Hepatocyte (in vitro differentiated cells): ENCODE measurements around the gene COL20A1. TPM values are rescaled to one million over a fixed set of nuclear protein-coding genes. Genes with fewer than 3 reads are reported as not detected.

Experiments
- DNase-seq: peaks from one replicate; pipeline ENCODE4 v3.0.0-alpha.2; 2016; ENCODE audit warnings: low spot score
- H2AFZ ChIP-seq: fragments of 200-600 bp; sonication (generic); 2 replicates; pipeline ENCODE4 v1.6.0; 2016; ENCODE audit warnings: antibody characterized with exemption, mild to moderate bottlenecking
- H3K27ac ChIP-seq: fragments of 200-600 bp; sonication (generic); 2 replicates; pipeline ENCODE4 v1.5.1; 2016; ENCODE audit warnings: mild to moderate bottlenecking
- H3K27me3 ChIP-seq: fragments of 200-600 bp; sonication (generic); 2 replicates; pipeline ENCODE4 v1.6.1; 2016
- H3K36me3 ChIP-seq: fragments of 200-600 bp; sonication (generic); replicated peaks from 2 replicates; pipeline ENCODE4 v1.5.1; 2016; ENCODE audit warnings: low read depth; ENCODE audit not compliant: insufficient read depth
- H3K4me1 ChIP-seq: fragments of 200-600 bp; sonication (generic); 2 replicates; pipeline ENCODE4 v1.5.1; 2016; ENCODE audit warnings: mild to moderate bottlenecking, moderate library complexity; ENCODE audit not compliant: insufficient read depth
- H3K4me2 ChIP-seq: fragments of 200-600 bp; sonication (generic); 2 replicates; pipeline ENCODE4 v1.6.0; 2016
- H3K4me3 ChIP-seq: fragments of 200-600 bp; sonication (generic); 2 replicates; pipeline ENCODE4 v1.5.1; 2016; ENCODE audit warnings: mild to moderate bottlenecking
- H3K79me2 ChIP-seq: fragments of 200-600 bp; sonication (generic); 2 replicates; pipeline ENCODE4 v1.6.0; 2017; ENCODE audit warnings: mild to moderate bottlenecking
- H3K9me2 ChIP-seq: fragments of 200-600 bp; sonication (generic); replicated peaks from 2 replicates; pipeline ENCODE4 v1.6.0; 2017; ENCODE audit warnings: mild to moderate bottlenecking; ENCODE audit not compliant: insufficient read depth
- H3K9me3 ChIP-seq: fragments of 200-600 bp; sonication (generic); 2 replicates; pipeline ENCODE4 v1.5.1; 2016; ENCODE audit warnings: low read depth, mild to moderate bottlenecking
- H4K20me1 ChIP-seq: fragments of 200-600 bp; sonication (generic); 2 replicates; pipeline ENCODE4 v1.6.0; 2016; ENCODE audit warnings: mild to moderate bottlenecking; ENCODE audit not compliant: insufficient read depth, poor library complexity, severe bottlenecking
- EZH2 ChIP-seq: fragments of 200-600 bp; sonication (generic); IDR thresholded peaks from 2 replicates; pipeline ENCODE4 v1.6.1; 2016; ENCODE audit warnings: antibody characterized with exemption, mild to moderate bottlenecking, borderline replicate concordance
- EZH2phosphoT487 ChIP-seq: fragments of 200-600 bp; sonication (generic); IDR thresholded peaks from one replicate; pipeline ENCODE4 v1.6.1; 2018; ENCODE audit warnings: antibody characterized with exemption, mild to moderate bottlenecking, low read depth, moderate library complexity; ENCODE audit not compliant: unreplicated experiment, severe bottlenecking
- WGBS: methylation state at CpG from one replicate; pipeline ENCODE4 v1.1.6; 2016; ENCODE audit warnings: low lambda C conversion rate; ENCODE audit errors: missing lambda C conversion rate; 5-methylcytosine and 5-hydroxymethylcytosine counted together
- polyA plus RNA-seq: library from polyadenylated mRNA; unstranded; fragments of >200 nt; fragmentation: Nextera tagmentation; extraction: Ambion mirVana; gene quantifications from 2 replicates; pipeline ENCODE4 v1.2.1, GENCODE V29; 2016
- total RNA-seq: library from RNA; depleted of rRNA; stranded (reverse); fragments of >200 nt; gene quantifications from 2 replicates; pipeline ENCODE4 v1.2.3, GENCODE V29; 2014
- TF ChIP-seq, protein P1 (sequence below): fragments of 200-600 bp; sonication (generic); IDR thresholded peaks from 2 replicates; pipeline ENCODE4 v1.5.1; 2016; ENCODE audit warnings: antibody characterized with exemption, mild to moderate bottlenecking; ENCODE audit not compliant: poor library complexity

COL20A1 gene
- total and polyA plus RNA-seq, 2 experiments from 2014 or later: not detected

DNA sequence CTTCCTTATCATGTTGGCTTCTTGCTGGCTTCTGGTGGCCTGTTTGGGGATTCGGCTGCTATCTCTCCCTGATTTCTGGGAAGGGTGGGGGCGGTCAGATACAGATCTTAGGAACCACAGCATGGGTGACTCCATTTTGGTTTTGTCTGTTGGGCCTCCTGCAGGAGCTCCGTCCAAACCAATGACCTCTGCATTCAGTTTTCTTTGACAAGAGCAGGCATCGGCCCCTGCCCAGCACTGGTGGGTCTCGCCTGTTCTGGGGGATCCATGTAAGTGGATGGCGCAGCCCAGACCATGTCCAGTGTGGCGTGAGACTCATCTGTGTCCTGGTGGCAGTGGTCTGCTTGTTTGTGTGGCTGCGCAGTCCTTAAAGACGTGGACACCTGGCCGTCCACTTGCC lies 29.0 kb upstream of the COL20A1 start:
- TF ChIP-seq EZH2 (no peak), EZH2phosphoT487 (no peak)
- TF ChIP-seq, protein P1, sequence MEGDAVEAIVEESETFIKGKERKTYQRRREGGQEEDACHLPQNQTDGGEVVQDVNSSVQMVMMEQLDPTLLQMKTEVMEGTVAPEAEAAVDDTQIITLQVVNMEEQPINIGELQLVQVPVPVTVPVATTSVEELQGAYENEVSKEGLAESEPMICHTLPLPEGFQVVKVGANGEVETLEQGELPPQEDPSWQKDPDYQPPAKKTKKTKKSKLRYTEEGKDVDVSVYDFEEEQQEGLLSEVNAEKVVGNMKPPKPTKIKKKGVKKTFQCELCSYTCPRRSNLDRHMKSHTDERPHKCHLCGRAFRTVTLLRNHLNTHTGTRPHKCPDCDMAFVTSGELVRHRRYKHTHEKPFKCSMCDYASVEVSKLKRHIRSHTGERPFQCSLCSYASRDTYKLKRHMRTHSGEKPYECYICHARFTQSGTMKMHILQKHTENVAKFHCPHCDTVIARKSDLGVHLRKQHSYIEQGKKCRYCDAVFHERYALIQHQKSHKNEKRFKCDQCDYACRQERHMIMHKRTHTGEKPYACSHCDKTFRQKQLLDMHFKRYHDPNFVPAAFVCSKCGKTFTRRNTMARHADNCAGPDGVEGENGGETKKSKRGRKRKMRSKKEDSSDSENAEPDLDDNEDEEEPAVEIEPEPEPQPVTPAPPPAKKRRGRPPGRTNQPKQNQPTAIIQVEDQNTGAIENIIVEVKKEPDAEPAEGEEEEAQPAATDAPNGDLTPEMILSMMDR: no peak
- Histone ChIP-seq H3K79me2 (no peaks in the 10 kb centered on the region), H3K4me2 (no peak overlapping the region), H3K36me3 (no peaks in the 10 kb centered on the region), H3K27ac (no peak overlapping the region), H3K4me3 (no peak overlapping the region), H3K9me3 (no peaks in the 10 kb centered on the region), H2AFZ (no peak overlapping the region), H3K9me2 (no peaks in the 10 kb centered on the region), H3K27me3 (no peaks in the 10 kb centered on the region), H3K4me1 (peaks cover 41% of the 10 kb centered on the region), H4K20me1 (no peaks in the 10 kb centered on the region)
- WGBS: 89% methylated on average over 9 of the region's 10 CpGs
- DNase-seq: no peak

DNA sequence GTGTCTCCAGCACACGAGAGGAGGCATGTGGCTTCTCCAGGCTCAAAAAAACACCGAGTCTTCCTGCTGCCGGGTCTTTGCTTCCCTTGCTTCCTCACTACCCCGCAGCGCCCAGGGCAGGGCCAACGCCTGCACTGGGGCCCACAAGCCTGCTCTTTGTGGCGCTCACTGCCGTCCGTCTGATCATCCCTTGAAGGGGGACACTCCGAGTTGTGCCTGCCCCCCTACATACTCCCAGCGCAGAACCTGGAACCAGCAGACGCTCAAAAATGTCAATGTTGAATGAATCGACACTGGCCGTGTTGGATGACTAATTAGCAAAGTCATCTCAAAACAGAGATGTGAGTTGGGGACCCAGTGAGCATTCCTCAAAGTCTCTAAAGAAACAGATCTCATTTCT lies 28.5 kb upstream of the COL20A1 start:
- 72% methylated on average over 14 of the region's 14 CpGs for WGBS
- H3K9me3 ChIP-seq: no peaks in the 10 kb centered on the region
- no peaks in the 10 kb centered on the region for H3K9me2 ChIP-seq
- TF ChIP-seq, protein P1: no peak
- TF ChIP-seq EZH2: no peak
- TF ChIP-seq EZH2phosphoT487: no peak
- no peak for DNase-seq
- H2AFZ ChIP-seq: no peak overlapping the region
- no peak overlapping the region for H3K4me3 ChIP-seq
- H3K79me2 ChIP-seq: no peaks in the 10 kb centered on the region
- no peaks in the 10 kb centered on the region for H3K27me3 ChIP-seq
- H4K20me1 ChIP-seq: no peaks in the 10 kb centered on the region
- no peak overlapping the region for H3K27ac ChIP-seq
- no peak overlapping the region for H3K4me2 ChIP-seq
- H3K36me3 ChIP-seq: no peaks in the 10 kb centered on the region
- H3K4me1 ChIP-seq: peaks cover 35% of the 10 kb centered on the region

DNA sequence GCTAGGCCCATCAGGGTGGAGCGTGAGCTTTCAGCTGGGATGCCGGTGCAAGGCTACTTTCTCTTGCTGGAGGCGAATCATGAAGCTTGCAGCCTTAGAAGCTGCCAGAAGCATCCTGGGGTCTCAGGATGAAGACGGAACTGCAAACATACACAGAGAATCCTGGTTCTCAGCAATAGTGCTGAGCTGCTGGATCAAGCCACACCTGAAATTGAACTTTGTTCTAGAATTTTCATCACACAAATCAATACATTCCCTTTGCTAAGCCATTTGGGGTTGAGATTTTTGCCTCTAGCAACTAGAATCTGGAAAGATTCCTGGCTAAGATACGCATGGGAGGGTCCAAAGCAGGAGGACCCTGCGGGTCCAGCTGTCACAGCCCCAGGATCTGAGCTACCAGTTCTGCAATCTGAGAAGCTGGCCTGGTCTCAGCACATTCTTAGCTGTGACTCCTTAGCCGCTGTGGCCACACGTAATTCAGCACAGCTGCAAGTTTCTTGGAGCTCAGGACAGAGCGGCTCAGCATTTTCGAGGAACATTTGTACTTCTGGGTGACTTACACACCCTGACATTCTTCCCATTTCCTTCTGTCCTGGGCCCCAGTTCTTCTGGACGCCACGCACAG lies 27.0 kb upstream of the COL20A1 start:
- H2AFZ ChIP-seq: no peak overlapping the region
- TF ChIP-seq EZH2phosphoT487 (no peak), EZH2 (no peak)
- TF ChIP-seq, protein P1: no peak
- H3K9me3 ChIP-seq: no peaks in the 10 kb centered on the region
- no peaks in the 10 kb centered on the region for H3K9me2 ChIP-seq
- no peaks in the 10 kb centered on the region for H4K20me1 ChIP-seq
- H3K79me2 ChIP-seq: peaks cover under 1% of the 10 kb centered on the region
- H3K4me1 ChIP-seq: peaks cover 20% of the 10 kb centered on the region
- no peaks in the 10 kb centered on the region for H3K27me3 ChIP-seq
- no peak overlapping the region for H3K4me3 ChIP-seq
- no peak overlapping the region for H3K27ac ChIP-seq
- no peak for DNase-seq
- H3K36me3 ChIP-seq: no peaks in the 10 kb centered on the region
- H3K4me2 ChIP-seq: no peak overlapping the region
- 80% methylated on average over 12 of the region's 12 CpGs for WGBS

DNA sequence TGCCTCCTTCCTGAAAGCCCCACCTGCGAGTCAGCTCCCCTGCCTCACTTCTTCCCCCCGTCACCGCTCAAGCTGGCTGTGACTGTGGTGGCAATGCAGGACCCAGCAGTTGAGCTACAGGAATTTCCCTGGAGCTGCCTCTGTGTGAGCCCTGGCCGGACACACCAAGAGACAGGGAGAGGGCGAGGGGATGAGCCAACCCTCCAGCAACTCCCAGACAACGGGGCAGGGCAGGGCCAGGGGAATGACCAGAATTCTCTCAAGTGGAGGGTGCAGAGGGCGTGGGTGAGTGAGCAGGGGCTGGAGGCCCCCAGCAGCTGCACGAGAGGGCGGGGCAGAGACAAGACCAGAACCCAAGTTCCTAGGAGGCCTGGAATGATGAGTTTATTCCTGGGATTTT lies 25.3 kb upstream of the COL20A1 start:
- H3K27me3 ChIP-seq: no peaks in the 10 kb centered on the region
- no peak for DNase-seq
- TF ChIP-seq, protein P1: no peak
- TF ChIP-seq EZH2phosphoT487 (no peak), EZH2 (no peak)
- no peak overlapping the region for H3K4me3 ChIP-seq
- no peaks in the 10 kb centered on the region for H3K9me2 ChIP-seq
- no peaks in the 10 kb centered on the region for H3K9me3 ChIP-seq
- WGBS: 65% methylated on average over 9 of the region's 9 CpGs
- H3K27ac ChIP-seq: no peak overlapping the region
- H3K4me2 ChIP-seq: no peak overlapping the region
- H2AFZ ChIP-seq: no peak overlapping the region
- no peaks in the 10 kb centered on the region for H3K36me3 ChIP-seq
- H4K20me1 ChIP-seq: no peaks in the 10 kb centered on the region
- peaks cover 14% of the 10 kb centered on the region for H3K79me2 ChIP-seq
- H3K4me1 ChIP-seq: peaks cover 13% of the 10 kb centered on the region
